GM12892 (cell line): Measurements from ENCODE around the gene TUBB8B.
"Not testable (repeated sequence)": the region's sequence is repeated elsewhere in the genome, so short reads cannot be mapped to it uniquely, and the experiment has no call there.

Experiments
- POLR2A ChIP-seq: IDR thresholded peaks from 2 replicates; pipeline ENCODE4 v1.6.1; 2011; ENCODE audit warnings: low read depth, low read length, control low read depth
- TAF1 ChIP-seq: IDR thresholded peaks from 2 replicates; pipeline ENCODE4 v1.6.1; 2011; ENCODE audit warnings: low read depth, mild to moderate bottlenecking, control low read depth, low read length, borderline replicate concordance

GRCh38 chr18:12773-13172, 36.6 kb downstream of the TUBB8B start:
- not testable (repeated sequence) for TF ChIP-seq POLR2A, TAF1
